Measurements from ENCODE around the gene TMEM72. TPM values are rescaled to one million over a fixed set of nuclear protein-coding genes. Genes with fewer than 3 reads are reported as not detected.
A peak's percentile ranks its signal among the peaks of the same experiment; 100 is the strongest.

Gene TMEM72
- total RNA-seq, 2 donors from 2014 or later: 14.5 to 17.6 TPM

- no peaks in the 10 kb centered on the region for H3K9me3 ChIP-seq
- peak overlapping the region; percentile 23 for H3K4me3 ChIP-seq
- TF ChIP-seq CTCF (IDR thresholded peaks at IDR 0.05): no peak
- peak overlapping the region; percentile 43 to 58 for H3K9ac ChIP-seq (ENCODE audit: low read depth in 2 of 2, low read length in 2 of 2)
- intact Hi-C loops (cut with DNase I): loop anchor here (5.0 kb wide), 1 partner anchor 93 kb away; no protein-coding TSS in a partner anchor
- no peaks in the 10 kb centered on the region for H3K36me3 ChIP-seq
- peak; percentile 90 for DNase-seq
- H3K4me1 ChIP-seq: no peaks in the 10 kb centered on the region
- H3K27ac ChIP-seq: no peak overlapping the region
- H3K27me3 ChIP-seq: no peaks in the 10 kb centered on the region
Measured at GRCh38 chr10:44878706-44879530, 32.2 kb upstream of the TMEM72 start.

GRCh38 chr10:44879531-44879899 lies 31.6 kb upstream of the TMEM72 start:
- H3K4me1 ChIP-seq: no peaks in the 10 kb centered on the region
- H3K4me3 ChIP-seq: peak overlapping the region; percentile 23
- H3K27me3 ChIP-seq: no peaks in the 10 kb centered on the region
- intact Hi-C loops (cut with DNase I): loop anchor here (5.0 kb wide), 1 partner anchor 93 kb away; no protein-coding TSS in a partner anchor
- no peak for DNase-seq
- no peaks in the 10 kb centered on the region for H3K36me3 ChIP-seq
- H3K9ac ChIP-seq (ENCODE audit: low read depth in 2 of 2, low read length in 2 of 2): peak overlapping the region in 1 of 2 donors; percentile 43
- no peaks in the 10 kb centered on the region for H3K9me3 ChIP-seq
- H3K27ac ChIP-seq: no peak overlapping the region
- no peak for TF ChIP-seq CTCF (IDR thresholded peaks at IDR 0.05)

GRCh38 chr10:44880090-44880715 lies 30.9 kb upstream of the TMEM72 start:
- H3K9me3 ChIP-seq: no peaks in the 10 kb centered on the region
- intact Hi-C loops (cut with DNase I): no loop called here
- no peak for TF ChIP-seq CTCF (IDR thresholded peaks at IDR 0.05)
- no peak overlapping the region for H3K9ac ChIP-seq (ENCODE audit: low read depth in 2 of 2, low read length in 2 of 2)
- H3K4me3 ChIP-seq: no peak overlapping the region
- no peak overlapping the region for H3K27ac ChIP-seq
- H3K36me3 ChIP-seq: no peaks in the 10 kb centered on the region
- DNase-seq: no peak
- no peaks in the 10 kb centered on the region for H3K4me1 ChIP-seq
- H3K27me3 ChIP-seq: no peaks in the 10 kb centered on the region

GRCh38 chr10:44881649-44882048 lies 29.5 kb upstream of the TMEM72 start:
- no peaks in the 10 kb centered on the region for H3K36me3 ChIP-seq
- H3K4me3 ChIP-seq: no peak overlapping the region
- no peak overlapping the region for H3K9ac ChIP-seq (ENCODE audit: low read depth in 2 of 2, low read length in 2 of 2)
- intact Hi-C loops (cut with DNase I): no loop called here
- H3K27me3 ChIP-seq: no peaks in the 10 kb centered on the region
- TF ChIP-seq CTCF (IDR thresholded peaks at IDR 0.05): no peak
- H3K9me3 ChIP-seq: no peaks in the 10 kb centered on the region
- H3K27ac ChIP-seq: no peak overlapping the region
- no peaks in the 10 kb centered on the region for H3K4me1 ChIP-seq
- no peak for DNase-seq

- Histone ChIP-seq H3K9me3 (no peaks in the 10 kb centered on the region), H3K27ac (no peak overlapping the region), H3K4me1 (no peaks in the 10 kb centered on the region), H3K4me3 (no peak overlapping the region), H3K36me3 (no peaks in the 10 kb centered on the region), H3K27me3 (no peaks in the 10 kb centered on the region), H3K9ac (ENCODE audit: low read depth in 2 of 2, low read length in 2 of 2) (no peak overlapping the region)
- no peak for DNase-seq
- TF ChIP-seq CTCF (IDR thresholded peaks at IDR 0.05): no peak
- intact Hi-C loops (cut with DNase I): no loop called here
Measured at GRCh38 chr10:44882166-44882720, 28.9 kb upstream of the TMEM72 start.
